Measurements from ENCODE around the gene SLC12A7.

Gene SLC12A7

GRCh38 chr5:1058083-1058945 lies 53.5 kb downstream of the SLC12A7 start:
- TF ChIP-seq CTCF (conservative IDR thresholded peaks at IDR 0.05; ENCODE audit: low read length): no peak
- DNase-seq (ENCODE audit: low read depth): no peak
- no peak overlapping the region for H3K4me3 ChIP-seq (ENCODE audit: low read length)

GRCh38 chr5:1057485-1058082 lies 54.3 kb downstream of the SLC12A7 start:
- no peak for DNase-seq (ENCODE audit: low read depth)
- no peak for TF ChIP-seq CTCF (conservative IDR thresholded peaks at IDR 0.05; ENCODE audit: low read length)
- H3K4me3 ChIP-seq (ENCODE audit: low read length): no peak overlapping the region

GRCh38 chr5:1056611-1057484 lies 55.0 kb downstream of the SLC12A7 start:
- no peak for TF ChIP-seq CTCF (conservative IDR thresholded peaks at IDR 0.05; ENCODE audit: low read length)

DNA sequence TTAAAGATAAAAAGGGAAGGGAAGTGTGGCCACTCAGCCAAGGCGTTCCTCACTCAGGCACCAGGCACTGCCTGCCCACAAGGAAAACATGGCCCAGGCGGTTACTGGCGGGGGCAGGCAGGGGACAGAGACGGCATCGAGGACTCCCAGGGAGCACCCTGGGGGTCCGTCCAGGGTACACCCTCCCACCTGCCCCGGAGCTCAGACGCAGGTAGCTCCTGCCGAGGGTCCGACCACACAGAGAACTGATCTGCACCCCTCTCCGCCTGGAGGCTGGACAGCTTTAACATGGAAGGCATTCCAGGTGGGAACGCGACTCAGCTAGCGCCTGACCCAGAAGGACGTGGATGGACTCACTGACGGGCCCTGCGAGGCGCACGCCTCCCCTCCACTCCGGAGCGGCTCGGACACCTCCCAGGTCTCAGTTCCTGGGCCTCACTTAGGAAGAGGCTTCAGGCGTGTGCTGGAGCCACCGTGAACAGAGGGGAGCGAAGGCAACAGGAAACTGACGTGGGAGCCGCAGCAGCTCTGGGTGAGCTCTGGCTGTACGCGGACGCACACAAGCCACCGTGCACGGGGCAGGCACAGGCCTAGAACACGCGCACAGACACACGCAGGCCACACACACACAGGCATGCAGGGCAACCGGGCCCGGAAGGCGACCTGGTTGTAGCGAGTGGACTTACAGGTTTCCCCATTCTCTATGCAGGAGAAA lies 55.8 kb downstream of the SLC12A7 start:
- no peak for TF ChIP-seq CTCF (conservative IDR thresholded peaks at IDR 0.05; ENCODE audit: low read length)
- DNase-seq (ENCODE audit: low read depth): no peak
- H3K4me3 ChIP-seq (ENCODE audit: low read length): no peak overlapping the region

More at GRCh38 chr5:1056611-1057484, 55.0 kb downstream of the SLC12A7 start:
- DNase-seq (ENCODE audit: low read depth): no peak
- H3K4me3 ChIP-seq (ENCODE audit: low read length): no peak overlapping the region

GRCh38 chr5:1054799-1055775 lies 56.8 kb downstream of the SLC12A7 start:
- no peak for TF ChIP-seq CTCF (conservative IDR thresholded peaks at IDR 0.05; ENCODE audit: low read length)
- no peak for DNase-seq (ENCODE audit: low read depth)
- H3K4me3 ChIP-seq (ENCODE audit: low read length): no peak overlapping the region
